Globus pallidus (tissue), 1 donor: ENCODE data around the gene DHX34.
A peak's percentile ranks its signal among the peaks of the same experiment; 100 is the strongest.
"Not testable (repeated sequence)": the region's sequence is repeated elsewhere in the genome, so short reads cannot be mapped to it uniquely, and the experiment has no call there.

Experiments
- DNase-seq: peaks from one replicate; pipeline ENCODE4 v3.0.0-alpha.2; 2015; ENCODE audit warnings: low spot score

Gene DHX34

GRCh38 chr19:47390533-47391488 is 41.7 kb downstream of the DHX34 start:
- DNase-seq, result no peak

- DNase-seq, result peak; percentile 62
These were observed 42.6 kb downstream of the DHX34 start for GRCh38 chr19:47391510-47392223.

- DNase-seq, result no peak
These were observed 49.8 kb downstream of the DHX34 start for GRCh38 chr19:47398707-47399597.

- DNase-seq, result no peak
These were observed 53.4 kb downstream of the DHX34 start for GRCh38 chr19:47402504-47402903.

GRCh38 chr19:47404334-47405196 is 55.5 kb downstream of the DHX34 start:
- DNase-seq, result no peak

- DNase-seq, result no peak
These were observed 56.1 kb downstream of the DHX34 start for GRCh38 chr19:47405197-47405550.

GRCh38 chr19:47405854-47406417 is 56.8 kb downstream of the DHX34 start:
- DNase-seq, result no peak

- DNase-seq, result no peak
These were observed 57.7 kb downstream of the DHX34 start for GRCh38 chr19:47406711-47407416.

- no peak for DNase-seq
These were observed 58.3 kb downstream of the DHX34 start for GRCh38 chr19:47407417-47407774.

GRCh38 chr19:47408156-47408938 is 59.2 kb downstream of the DHX34 start:
- no peak for DNase-seq

GRCh38 chr19:47411101-47411500 is 62.0 kb downstream of the DHX34 start:
- DNase-seq, result no peak

- not testable (repeated sequence) for DNase-seq
These were observed 62.6 kb downstream of the DHX34 start for GRCh38 chr19:47411696-47412095.

- DNase-seq, result no peak
These were observed 64.8 kb downstream of the DHX34 start for GRCh38 chr19:47413941-47414340.

- no peak for DNase-seq
These were observed 65.4 kb downstream of the DHX34 start for GRCh38 chr19:47414469-47414868.

GRCh38 chr19:47415953-47416642 is 67.0 kb downstream of the DHX34 start:
- no peak for DNase-seq

- DNase-seq, result no peak
These were observed 67.5 kb downstream of the DHX34 start for GRCh38 chr19:47416643-47416985.

- DNase-seq, result no peak
These were observed 68.1 kb downstream of the DHX34 start for GRCh38 chr19:47417107-47417745.
